ENCODE data around the gene FAM110A. TPM values are rescaled to one million over a fixed set of nuclear protein-coding genes. Genes with fewer than 3 reads are reported as not detected.

FAM110A gene
- total and polyA plus RNA-seq, 2 of the 8 experiments (the other 6 are each of a cell fraction or from before 2014, with no cell fraction given), result 10.1 to 10.9 TPM

DNA sequence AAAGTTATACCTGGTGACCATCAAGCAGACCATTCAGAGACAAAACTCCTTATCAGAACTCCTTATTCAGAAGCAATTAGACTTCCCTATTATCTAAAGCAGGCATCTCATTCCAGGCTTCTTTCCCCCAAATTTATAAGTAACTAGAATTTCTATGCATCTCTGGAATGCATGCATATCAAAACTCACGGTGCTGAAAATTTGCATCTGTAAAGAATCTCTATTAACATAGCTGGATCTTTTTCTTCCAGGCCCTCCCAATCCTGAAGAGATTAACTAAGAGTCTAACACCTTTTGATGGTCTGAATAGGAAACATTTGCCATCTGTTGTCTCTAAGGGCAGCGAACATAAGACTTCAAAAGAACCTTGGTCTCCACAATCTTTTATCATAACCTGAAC, 42.5 kb upstream of the FAM110A start:
- peak overlapping the region in 1 of 4 experiments; percentile 38; a peak in 1 of 8 replicates for H3K4me3 ChIP-seq (ENCODE audit: extremely low read depth in 1 of 4, insufficient read depth in 2 of 4, low read depth in 3 of 4, low read length in 4 of 4)
- H2BK5ac ChIP-seq (ENCODE audit: low read depth, low read length), result no peak overlapping the region
- peaks cover 22 to 26% of the 10 kb centered on the region in 2 experiments for H3K9me3 ChIP-seq (ENCODE audit: insufficient read depth in 2 of 2, low read depth in 1 of 2, low read length in 1 of 2)
- H3K27ac ChIP-seq (ENCODE audit: low read depth, low read length), result no peak overlapping the region; the same call in 1 of the 2 replicates
- H3K23ac ChIP-seq (ENCODE audit: insufficient read length), result no peak overlapping the region
- WGBS, 2 experiments (ENCODE audit: extremely low coverage in 1 of 2, insufficient coverage in 1 of 2, insufficient read length in 1 of 2, insufficient replicate concordance in 2 of 2, low coverage in 1 of 2, low lambda C conversion rate in 2 of 2, missing lambda C conversion rate in 1 of 2), result 57% methylated on average over 2 of the region's 2 CpGs; no CpG with 5 or more reads in 1 of the 2 experiments
- H2AFZ ChIP-seq (ENCODE audit: low read length), result no peak overlapping the region
- H3K14ac ChIP-seq (ENCODE audit: insufficient read length), result no peak overlapping the region
- H3K4ac ChIP-seq (replicated peaks; ENCODE audit: insufficient read length, low read depth, low read length), result no peak overlapping the region
- H3K56ac ChIP-seq (replicated peaks; ENCODE audit: insufficient read length, low read depth, low read length), result no peak overlapping the region
- ChIA-PET POLR2A (ENCODE audit: partially characterized antibody) (interaction anchor here (0.7 to 1.5 kb wide), 3 partner anchors 15 to 163 kb away, joined by 3 read pairs; no protein-coding TSS in a partner anchor), CTCF (ENCODE audit: partially characterized antibody) (no interaction called here)
- H2BK20ac ChIP-seq (ENCODE audit: low read length), result no peak overlapping the region
- H3K4me2 ChIP-seq (ENCODE audit: insufficient read depth in 1 of 2, low read depth in 2 of 2, low read length in 2 of 2), result peak overlapping the region in 1 of 2 experiments; percentile 26; a peak in 1 of 4 replicates
- H3K18ac ChIP-seq (ENCODE audit: extremely low read depth, low read length), result no peak overlapping the region
- H3K23me2 ChIP-seq (ENCODE audit: low read depth, low read length), result no peaks in the 10 kb centered on the region
- H3K4me1 ChIP-seq (replicated peaks in 1 of 4; ENCODE audit: control insufficient read depth in 3 of 4, insufficient read depth in 4 of 4, low read length in 3 of 4), result no peaks in the 10 kb centered on the region; a peak in 1 of 7 replicates
- FAIRE-seq (no peak), DNase-seq (ENCODE audit: low read depth in 1 of 2, low spot score in 2 of 2) (no peak)
- no peak overlapping the region for H4K91ac ChIP-seq (replicated peaks; ENCODE audit: insufficient read length, low read length)
- no peak overlapping the region for H4K5ac ChIP-seq (ENCODE audit: insufficient read length, low read depth, low read length)
- no peaks in the 10 kb centered on the region for H3K79me2 ChIP-seq (ENCODE audit: control insufficient read depth in 1 of 2, insufficient read depth in 2 of 2, low read length in 2 of 2)
- H3K9ac ChIP-seq (replicated peaks in 1 of 4; ENCODE audit: extremely low read depth in 1 of 4, low read depth in 3 of 4, low read length in 3 of 4), result no peak overlapping the region
- no peaks in the 10 kb centered on the region for H4K20me1 ChIP-seq (replicated peaks in 1 of 2; ENCODE audit: control insufficient read depth in 1 of 2, insufficient read depth in 2 of 2, low read length in 2 of 2)
- H3K27me3 ChIP-seq (replicated peaks in 1 of 4; ENCODE audit: control insufficient read depth in 3 of 4, extremely low read depth in 1 of 4, insufficient read depth in 3 of 4, low read length in 3 of 4), result no peaks in the 10 kb centered on the region
- no peaks in the 10 kb centered on the region for H3K79me1 ChIP-seq (ENCODE audit: low read depth, low read length)
- H2BK15ac ChIP-seq (ENCODE audit: low read length), result no peak overlapping the region
- H2BK120ac ChIP-seq (replicated peaks; ENCODE audit: low read depth, low read length), result no peak overlapping the region
- H2AK5ac ChIP-seq (ENCODE audit: low read depth, low read length), result no peak overlapping the region
- no peak overlapping the region for H4K8ac ChIP-seq (ENCODE audit: extremely low read depth, insufficient read depth, low read length)
- no peak overlapping the region for H2BK12ac ChIP-seq (ENCODE audit: low read depth, low read length)
- no peaks in the 10 kb centered on the region for H3K36me3 ChIP-seq (ENCODE audit: control insufficient read depth in 2 of 4, insufficient read depth in 4 of 4, low read length in 3 of 4)
- TF ChIP-seq CREB1 (IDR thresholded peaks at IDR 0.05) (no peak), SAP30 (IDR thresholded peaks at IDR 0.05; ENCODE audit: insufficient read depth, insufficient replicate concordance, low read length) (no peak)
